K562 (cell line): ENCODE measurements around the gene USP15. TPM values are rescaled to one million over a fixed set of nuclear protein-coding genes. Genes with fewer than 3 reads are reported as not detected.
A peak's percentile ranks its signal among the peaks of the same experiment; 100 is the strongest.

Experiments
- CEBPG ChIP-seq, 3 experiments: fragments of 200-800 bp in 1 of 3; sonication (Bioruptor generic) in 1 of 3; sonication (generic) in 1 of 3; formaldehyde crosslinking in 1 of 3; IDR thresholded peaks in 2 of 3; conservative IDR thresholded peaks in 1 of 3; 2 replicates each; pipeline versions ENCODE4 v1.6.1 to v1.8.0; 2016 to 2022; ENCODE audit warnings: missing compliant biosample characterization in 2 of 3, missing genetic modification characterization in 2 of 3, mild to moderate bottlenecking in 1 of 3, missing genetic modification reagents in 1 of 3
- ZNF384 ChIP-seq: IDR thresholded peaks from 2 replicates; pipeline ENCODE4 v1.6.1; 2012; ENCODE audit warnings: low read depth, low read length, improper control_type of control experiment
- polyA plus RNA-seq, 8 experiments: library from polyadenylated mRNA; depleted of rRNA in 4 of 8; stranded (reverse) in 5 of 8; unstranded in 3 of 8; fragments of >200 nt; fragmentation: Nextera tagmentation in 2 of 8; fragmentation: Illumina TruSeq in 1 of 8; extraction: Ambion mirVana in 2 of 8; extraction: Trizol in 1 of 8; gene quantifications; 2 replicates each; pipeline versions ENCODE4 v1.2.1 to v1.2.3, GENCODE V29; 2011 to 2014; ENCODE audit warnings: inconsistent platforms in 1 of 8, missing spikeins in 1 of 8
- total RNA-seq, 7 experiments: library from RNA; depleted of rRNA in 6 of 7; stranded (reverse); fragments of >200 nt in 6 of 7; fragmentation: Illumina TruSeq in 2 of 7; extraction: Trizol in 2 of 7; gene quantifications; 2 replicates each; pipeline versions ENCODE4 v1.2.1 to v1.2.3, GENCODE V29; 2011 to 2021; ENCODE audit warnings: low replicate concordance in 1 of 7
- TF ChIP-seq, protein P1 (sequence below), 2 experiments: fragments of 450-650 bp; IDR thresholded peaks; 2 replicates each; pipeline ENCODE4 v1.6.1; 2016; ENCODE audit warnings: mild to moderate bottlenecking in 2 of 2, borderline replicate concordance in 1 of 2, low read depth in 1 of 2, moderate library complexity in 1 of 2

The USP15 gene
- total and polyA plus RNA-seq, 9 of the 15 experiments (the other 6 are each of a cell fraction or from before 2014, with no cell fraction given), result 140 to 272 (median 182) TPM

DNA sequence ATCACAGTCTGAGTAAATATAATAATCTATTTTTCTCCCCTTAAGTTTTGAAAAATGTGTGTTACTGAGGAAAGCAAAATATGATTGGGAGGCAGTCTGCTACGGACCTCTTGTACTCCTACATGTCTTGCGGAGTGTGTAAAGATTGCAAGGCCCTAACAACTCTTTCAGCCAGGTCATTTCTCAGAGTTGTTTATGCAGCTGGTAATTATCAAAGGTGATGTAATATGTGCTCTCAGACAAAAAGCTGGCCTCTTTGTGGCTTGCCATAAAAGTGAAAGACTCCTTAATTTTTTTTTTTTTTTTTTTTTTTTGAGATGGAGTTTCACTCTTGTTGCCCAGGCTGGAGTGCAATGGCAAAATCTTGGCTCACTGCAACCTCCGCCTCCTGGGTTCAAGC is 165.9 kb downstream of the USP15 start (continued):
- TF ChIP-seq, protein P1, sequence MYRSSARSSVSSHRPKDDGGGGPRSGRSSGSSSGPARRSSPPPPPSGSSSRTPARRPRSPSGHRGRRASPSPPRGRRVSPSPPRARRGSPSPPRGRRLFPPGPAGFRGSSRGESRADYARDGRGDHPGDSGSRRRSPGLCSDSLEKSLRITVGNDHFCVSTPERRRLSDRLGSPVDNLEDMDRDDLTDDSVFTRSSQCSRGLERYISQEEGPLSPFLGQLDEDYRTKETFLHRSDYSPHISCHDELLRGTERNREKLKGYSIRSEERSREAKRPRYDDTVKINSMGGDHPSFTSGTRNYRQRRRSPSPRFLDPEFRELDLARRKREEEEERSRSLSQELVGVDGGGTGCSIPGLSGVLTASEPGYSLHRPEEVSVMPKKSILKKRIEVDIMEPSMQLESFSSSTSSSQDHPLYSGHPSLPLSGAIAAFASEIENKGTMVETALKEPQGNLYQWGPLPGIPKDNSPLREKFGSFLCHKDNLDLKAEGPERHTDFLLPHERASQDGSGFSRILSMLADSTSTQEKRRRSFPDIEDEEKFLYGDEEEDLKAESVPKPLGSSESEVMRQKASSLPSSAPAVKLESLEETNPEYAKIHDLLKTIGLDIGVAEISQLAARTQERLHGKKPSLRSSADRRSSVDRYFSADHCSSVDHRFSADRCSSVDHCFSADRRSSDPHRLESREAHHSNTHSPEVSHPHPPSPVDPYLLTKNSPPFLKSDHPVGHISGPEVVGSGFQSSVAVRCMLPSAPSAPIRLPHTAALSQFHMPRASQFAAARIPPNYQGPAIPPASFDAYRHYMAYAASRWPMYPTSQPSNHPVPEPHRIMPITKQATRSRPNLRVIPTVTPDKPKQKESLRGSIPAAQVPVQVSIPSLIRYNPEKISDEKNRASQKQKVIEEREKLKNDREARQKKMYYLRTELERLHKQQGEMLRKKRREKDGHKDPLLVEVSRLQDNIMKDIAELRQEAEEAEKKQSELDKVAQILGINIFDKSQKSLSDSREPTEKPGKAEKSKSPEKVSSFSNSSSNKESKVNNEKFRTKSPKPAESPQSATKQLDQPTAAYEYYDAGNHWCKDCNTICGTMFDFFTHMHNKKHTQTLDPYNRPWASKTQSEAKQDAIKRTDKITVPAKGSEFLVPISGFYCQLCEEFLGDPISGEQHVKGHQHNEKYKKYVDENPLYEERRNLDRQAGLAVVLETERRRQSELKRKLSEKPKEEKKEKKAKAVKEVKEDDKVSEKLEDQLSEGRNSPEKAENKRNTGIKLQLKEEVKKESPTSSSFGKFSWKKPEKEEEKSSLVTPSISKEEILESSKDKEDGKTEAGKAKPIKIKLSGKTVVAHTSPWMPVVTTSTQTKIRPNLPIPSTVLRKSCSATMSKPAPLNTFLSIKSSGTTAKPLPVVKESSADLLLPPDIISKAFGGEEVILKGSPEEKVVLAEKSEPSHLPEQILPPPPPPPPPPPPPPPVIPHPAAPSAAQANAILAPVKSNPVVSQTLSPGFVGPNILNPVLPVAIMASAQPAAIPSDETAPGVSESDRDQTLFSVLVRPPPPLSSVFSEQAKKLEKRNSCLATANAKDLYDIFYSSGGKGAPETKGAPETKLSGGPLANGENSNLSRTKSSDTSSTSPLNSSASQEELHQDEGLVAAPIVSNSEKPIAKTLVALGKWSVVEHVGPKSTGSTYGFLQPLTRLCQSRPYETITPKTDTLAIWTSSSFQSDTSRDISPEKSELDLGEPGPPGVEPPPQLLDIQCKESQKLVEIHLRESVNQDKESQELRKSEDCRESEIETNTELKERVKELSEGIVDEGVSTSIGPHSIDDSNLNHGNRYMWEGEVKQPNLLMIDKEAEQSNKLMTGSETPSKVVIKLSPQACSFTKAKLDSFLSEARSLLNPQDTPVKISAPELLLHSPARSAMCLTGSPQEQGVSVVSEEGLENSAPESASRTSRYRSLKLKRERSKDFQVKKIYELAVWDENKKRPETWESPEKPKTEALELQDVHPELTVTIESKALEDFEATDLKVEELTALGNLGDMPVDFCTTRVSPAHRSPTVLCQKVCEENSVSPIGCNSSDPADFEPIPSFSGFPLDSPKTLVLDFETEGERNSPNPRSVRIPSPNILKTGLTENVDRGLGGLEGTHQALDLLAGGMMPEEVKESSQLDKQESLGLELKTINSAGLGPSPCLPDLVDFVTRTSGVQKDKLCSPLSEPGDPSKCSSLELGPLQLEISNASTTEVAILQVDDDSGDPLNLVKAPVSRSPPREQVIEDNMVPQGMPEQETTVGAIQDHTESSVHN (IDR thresholded peaks at IDR 0.05; ENCODE audit: borderline replicate concordance in 1 of 2, low read depth in 1 of 2), result peak in 1 of 2 experiments; percentile 21; a peak in 1 of 4 replicates
- no peak for TF ChIP-seq CEBPG (CRISPR knock-in tag; IDR thresholded peaks at IDR 0.05)
- TF ChIP-seq CEBPG (tag; conservative IDR thresholded peaks at IDR 0.05 in 1 of 2, IDR thresholded peaks at IDR 0.05 in 1 of 2), result peak in 1 of 2 experiments; percentile 81; a peak in 2 of 4 replicates
- 0 out of 2 replicates have a peak, but pooled peaks have one; percentile 10 for TF ChIP-seq ZNF384
